ENCODE data around the gene CMTM7. TPM values are rescaled to one million over a fixed set of nuclear protein-coding genes. Genes with fewer than 3 reads are reported as not detected.
A peak's percentile ranks its signal among the peaks of the same experiment; 100 is the strongest.

The CMTM7 gene
- total RNA-seq, 4 donors from 2014 or later, result 9.8 to 12.3 (median 11.4) TPM

DNA sequence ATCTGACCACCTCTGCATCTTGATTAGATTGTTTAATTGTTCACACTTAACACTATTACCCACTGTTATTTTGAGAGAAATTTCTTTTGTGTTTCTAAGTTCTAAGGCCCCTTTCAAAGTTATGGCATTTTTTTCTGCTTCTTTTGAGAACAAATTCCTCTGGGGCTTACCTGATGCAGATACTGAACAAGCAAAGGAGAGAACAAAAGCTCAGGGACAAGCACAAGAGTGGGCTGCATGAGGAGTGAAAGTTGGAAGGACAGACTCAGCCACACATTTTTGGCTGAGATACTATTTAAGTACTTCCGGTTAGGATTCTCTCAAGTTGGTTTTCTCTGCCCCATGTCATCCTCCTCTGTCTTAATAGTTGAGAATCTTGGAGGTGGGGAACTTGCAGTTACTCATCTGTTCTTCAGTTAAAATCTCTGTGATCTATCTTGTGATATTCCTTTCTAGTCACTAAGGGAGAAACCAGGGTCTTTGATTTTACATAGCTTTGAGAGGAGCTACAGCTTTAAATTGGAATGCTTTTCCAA, 56.3 kb downstream of the CMTM7 start:
- intact Hi-C loops (cut with DNase I; ENCODE audit: low total_unique reads), result no loop called here
- H3K4me3 ChIP-seq (ENCODE audit: low read depth, poor library complexity, severe bottlenecking), result no peak overlapping the region
- WGBS, 2 donors, result 63 to 90% methylated on average over 1 of the region's 1 CpG
- DNase-seq (ENCODE audit: low spot score in 2 of 2), result peak in 1 of 2 donors; percentile 7
- TF ChIP-seq POLR2A (IDR thresholded peaks at IDR 0.05) (no peak), CTCF (IDR thresholded peaks at IDR 0.05) (no peak)

GRCh38 chr3:32448686-32449474, 57.2 kb downstream of the CMTM7 start:
- DNase-seq (ENCODE audit: low spot score in 2 of 2), result peak in 1 of 2 donors; percentile 78
- 87 to 88% methylated on average over 14 of the region's 14 CpGs for WGBS, 2 donors
- intact Hi-C loops (cut with DNase I; ENCODE audit: low total_unique reads), result no loop called here
- H3K4me3 ChIP-seq (ENCODE audit: low read depth, poor library complexity, severe bottlenecking), result no peak overlapping the region
- TF ChIP-seq POLR2A (IDR thresholded peaks at IDR 0.05) (no peak), CTCF (IDR thresholded peaks at IDR 0.05) (no peak)

DNA sequence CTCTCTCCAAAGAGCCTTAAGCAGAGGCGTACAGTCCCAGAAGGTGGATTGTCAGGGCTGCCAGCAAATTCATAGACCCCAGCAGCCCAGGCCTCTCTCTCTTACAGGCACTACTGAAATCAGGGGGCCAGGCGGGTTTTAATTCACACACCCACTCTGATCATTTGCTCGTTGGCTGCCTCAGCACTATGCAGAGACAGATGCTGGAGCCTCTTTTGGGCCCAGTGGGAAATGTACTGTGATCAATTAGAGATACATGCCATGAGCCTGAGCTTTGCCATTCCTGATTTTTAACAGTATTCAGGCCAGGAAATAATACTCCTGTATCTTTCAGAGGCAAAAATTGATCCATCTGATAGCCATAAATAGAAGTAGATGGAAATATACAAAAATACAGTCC, 58.0 kb downstream of the CMTM7 start:
- TF ChIP-seq POLR2A (IDR thresholded peaks at IDR 0.05) (no peak), CTCF (IDR thresholded peaks at IDR 0.05) (no peak)
- intact Hi-C loops (cut with DNase I; ENCODE audit: low total_unique reads), result no loop called here
- no peak overlapping the region for H3K4me3 ChIP-seq (ENCODE audit: low read depth, poor library complexity, severe bottlenecking)
- DNase-seq (ENCODE audit: low spot score in 2 of 2), result peak in 1 of 2 donors; percentile 36
- WGBS, 2 donors, result 77 to 94% methylated on average over 3 of the region's 3 CpGs

GRCh38 chr3:32450426-32450825, 58.8 kb downstream of the CMTM7 start:
- TF ChIP-seq POLR2A (IDR thresholded peaks at IDR 0.05) (no peak), CTCF (IDR thresholded peaks at IDR 0.05) (no peak)
- 92 to 98% methylated on average over 2 of the region's 2 CpGs for WGBS, 2 donors
- intact Hi-C loops (cut with DNase I; ENCODE audit: low total_unique reads), result no loop called here
- DNase-seq (ENCODE audit: low spot score in 2 of 2), result no peak
- H3K4me3 ChIP-seq (ENCODE audit: low read depth, poor library complexity, severe bottlenecking), result no peak overlapping the region

DNA sequence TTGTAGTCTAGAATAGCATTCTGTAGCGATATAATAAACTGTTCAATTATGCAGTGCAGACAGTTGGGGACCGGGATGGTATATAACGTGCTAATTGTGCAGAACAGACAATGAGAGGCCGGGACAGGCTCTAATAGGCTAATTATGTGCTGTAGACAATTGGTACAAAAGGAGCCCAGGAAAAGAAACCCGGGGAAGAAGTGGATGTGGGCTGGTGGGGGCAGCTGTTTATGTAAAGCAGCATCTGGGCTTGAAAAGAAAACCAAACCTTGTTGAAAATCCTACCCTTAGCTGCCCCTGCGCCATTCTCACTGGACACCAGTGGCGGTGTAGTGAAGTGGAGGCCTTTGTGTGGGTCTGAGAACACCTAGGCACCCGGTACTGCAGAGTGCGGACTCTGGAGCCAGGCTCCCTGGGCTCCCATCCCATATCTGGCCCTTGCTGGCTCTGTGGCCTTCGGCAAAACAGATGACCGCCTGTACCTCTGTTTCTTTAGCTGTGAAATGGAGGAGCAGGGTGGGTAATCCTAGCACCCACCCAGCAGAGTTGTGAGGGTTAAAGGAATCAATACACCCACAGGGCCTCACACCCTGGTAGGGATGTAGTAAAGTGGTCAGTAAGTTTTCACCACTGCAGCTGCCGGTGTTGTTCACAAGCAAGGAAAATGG, 59.5 kb downstream of the CMTM7 start:
- DNase-seq (ENCODE audit: low spot score in 2 of 2), result no peak
- 96% methylated on average over 12 of the region's 12 CpGs for WGBS, 2 donors
- H3K4me3 ChIP-seq (ENCODE audit: low read depth, poor library complexity, severe bottlenecking), result no peak overlapping the region
- intact Hi-C loops (cut with DNase I; ENCODE audit: low total_unique reads), result no loop called here
- TF ChIP-seq POLR2A (IDR thresholded peaks at IDR 0.05) (no peak), CTCF (IDR thresholded peaks at IDR 0.05) (no peak)
